Ascending aorta (tissue), 2 donors: Measurements from ENCODE around the gene IL10. TPM values are rescaled to one million over a fixed set of nuclear protein-coding genes. Genes with fewer than 3 reads are reported as not detected.

ENCODE experiments used
- DNase-seq, 2 donors: peaks; one replicate each; pipeline ENCODE4 v3.0.0-alpha.2; 2019; ENCODE audit warnings: low spot score in 2 of 2
- H3K27ac ChIP-seq, 2 donors: fragments of 200-600 bp; sonication (generic); one replicate each; pipeline ENCODE4 v1.5.1; 2016 to 2017; ENCODE audit warnings: mild to moderate bottlenecking in 1 of 2
- H3K27me3 ChIP-seq: fragments of 200-600 bp; sonication (generic); one replicate; pipeline ENCODE4 v1.5.1; 2017
- H3K36me3 ChIP-seq, 2 donors: fragments of 200-600 bp; sonication (generic); one replicate each; pipeline ENCODE4 v1.5.1; 2016
- H3K4me1 ChIP-seq, 2 donors: fragments of 200-600 bp; sonication (generic); one replicate each; pipeline ENCODE4 v1.5.1; 2016 to 2017; ENCODE audit warnings: mild to moderate bottlenecking in 1 of 2
- H3K4me3 ChIP-seq, 2 donors: fragments of 200-600 bp; sonication (generic); one replicate each; pipeline ENCODE4 v1.5.1; 2016 to 2017; ENCODE audit warnings: mild to moderate bottlenecking in 1 of 2
- H3K9me3 ChIP-seq, 2 donors: fragments of 200-600 bp; sonication (generic); one replicate each; pipeline ENCODE4 v1.5.1; 2016
- CTCF ChIP-seq, 3 experiments: fragments of 200-600 bp in 2 of 3; fragments of 450-650 bp in 1 of 3; sonication (generic) in 2 of 3; IDR thresholded peaks; one replicate each; pipeline ENCODE4 v1.5.1; 2016 to 2019; ENCODE audit warnings: antibody characterized with exemption in 3 of 3, mild to moderate bottlenecking in 1 of 3, moderate library complexity in 1 of 3
- intact Hi-C: fragments of 100-400 bp; cut with DNase I; formaldehyde crosslinking; loops from one replicate; pipeline ENCODE4 v1.15.1; 2023
- total RNA-seq: library from RNA; depleted of rRNA; stranded (reverse); fragments of >200 nt; gene quantifications from one replicate; pipeline ENCODE4 v1.1.0, GENCODE V29; 2016

IL10 gene
- total RNA-seq, 1 donor from 2014 or later = 1.6 TPM

- TF ChIP-seq CTCF (IDR thresholded peaks at IDR 0.05) = no peak
- no peak overlapping the region for H3K27ac ChIP-seq
- DNase-seq = no peak
Observed at GRCh38 chr1:206761159-206761768, 11.0 kb downstream of the IL10 start.

GRCh38 chr1:206760590-206760989 is 11.7 kb downstream of the IL10 start:
- intact Hi-C loops = no loop called here
- H3K9me3 ChIP-seq = no peaks in the 10 kb centered on the region
- no peak for TF ChIP-seq CTCF (IDR thresholded peaks at IDR 0.05)
- no peak overlapping the region for H3K27ac ChIP-seq
- H3K27me3 ChIP-seq = no peaks in the 10 kb centered on the region
- no peak overlapping the region for H3K4me3 ChIP-seq
- no peak for DNase-seq
- H3K4me1 ChIP-seq = no peaks in the 10 kb centered on the region
- no peaks in the 10 kb centered on the region for H3K36me3 ChIP-seq

More at GRCh38 chr1:206761159-206761768, 11.0 kb downstream of the IL10 start:
- Histone ChIP-seq H3K27me3 (no peaks in the 10 kb centered on the region), H3K36me3 (no peaks in the 10 kb centered on the region), H3K4me1 (no peaks in the 10 kb centered on the region), H3K4me3 (no peak overlapping the region), H3K9me3 (no peaks in the 10 kb centered on the region)
- intact Hi-C loops = no loop called here

GRCh38 chr1:206757524-206758266 is 14.6 kb downstream of the IL10 start:
- H3K9me3 ChIP-seq = no peaks in the 10 kb centered on the region
- H3K27ac ChIP-seq = no peak overlapping the region
- no peak for TF ChIP-seq CTCF (IDR thresholded peaks at IDR 0.05)
- intact Hi-C loops = no loop called here
- H3K27me3 ChIP-seq = no peaks in the 10 kb centered on the region
- no peaks in the 10 kb centered on the region for H3K36me3 ChIP-seq
- H3K4me3 ChIP-seq = no peak overlapping the region
- no peak for DNase-seq
- no peaks in the 10 kb centered on the region for H3K4me1 ChIP-seq

GRCh38 chr1:206754011-206754410 is 18.3 kb downstream of the IL10 start:
- TF ChIP-seq CTCF (IDR thresholded peaks at IDR 0.05) = no peak
- Histone ChIP-seq H3K27me3 (no peaks in the 10 kb centered on the region), H3K9me3 (no peaks in the 10 kb centered on the region), H3K27ac (no peak overlapping the region), H3K36me3 (no peaks in the 10 kb centered on the region), H3K4me1 (no peaks in the 10 kb centered on the region), H3K4me3 (no peak overlapping the region)
- no peak for DNase-seq
- intact Hi-C loops = no loop called here

- H3K36me3 ChIP-seq = no peaks in the 10 kb centered on the region
- no peak for DNase-seq
- no peaks in the 10 kb centered on the region for H3K9me3 ChIP-seq
- no peak for TF ChIP-seq CTCF (IDR thresholded peaks at IDR 0.05)
- H3K27me3 ChIP-seq = no peaks in the 10 kb centered on the region
- intact Hi-C loops = no loop called here
- H3K4me3 ChIP-seq = no peak overlapping the region
- H3K27ac ChIP-seq = no peak overlapping the region
- no peaks in the 10 kb centered on the region for H3K4me1 ChIP-seq
Observed at GRCh38 chr1:206753141-206753540, 19.2 kb downstream of the IL10 start.
